Tibial nerve (tissue), 4 donors: ENCODE results near the gene GRID1. TPM values are rescaled to one million over a fixed set of nuclear protein-coding genes. Genes with fewer than 3 reads are reported as not detected.

Experiments
- DNase-seq, 2 donors: peaks; one replicate each; pipeline ENCODE4 v3.0.0-alpha.2; 2019; ENCODE audit warnings: low spot score in 2 of 2
- H3K27ac ChIP-seq, 4 donors: fragments of 200-600 bp; sonication (generic) in 3 of 4; one replicate each; pipeline ENCODE4 v1.5.1; 2017 to 2019; ENCODE audit warnings: mild to moderate bottlenecking in 1 of 4
- H3K27me3 ChIP-seq, 2 donors: fragments of 200-600 bp; sonication (generic) in 1 of 2; one replicate each; pipeline versions ENCODE4 v1.5.1 to v1.6.0; 2017 to 2019
- H3K36me3 ChIP-seq, 3 donors: fragments of 200-600 bp; sonication (generic); one replicate each; pipeline ENCODE4 v1.5.1; 2018 to 2019
- H3K4me1 ChIP-seq, 4 donors: fragments of 200-600 bp; sonication (generic) in 3 of 4; one replicate each; pipeline ENCODE4 v1.5.1; 2017 to 2019
- H3K4me3 ChIP-seq, 4 donors: fragments of 200-600 bp; sonication (generic) in 3 of 4; one replicate each; pipeline ENCODE4 v1.5.1; 2017 to 2019; ENCODE audit warnings: mild to moderate bottlenecking in 1 of 4, moderate library complexity in 1 of 4
- H3K9me3 ChIP-seq, 4 donors: fragments of 200-600 bp; sonication (generic) in 3 of 4; one replicate each; pipeline ENCODE4 v1.5.1; 2017 to 2019
- EP300 ChIP-seq, 2 donors: sonication (generic); formaldehyde crosslinking; IDR thresholded peaks; one replicate each; pipeline ENCODE4 v1.6.1; 2017; ENCODE audit warnings: antibody characterized with exemption in 2 of 2, mild to moderate bottlenecking in 1 of 2
- POLR2A ChIP-seq, 2 donors: fragments of 450-650 bp; IDR thresholded peaks; one replicate each; pipeline ENCODE4 v1.6.1; 2017; ENCODE audit warnings: antibody characterized with exemption in 2 of 2, mild to moderate bottlenecking in 2 of 2, moderate library complexity in 2 of 2
- WGBS, 2 donors: methylation state at CpG; one replicate each; pipeline ENCODE4 v1.1.5; 2018; 5-methylcytosine and 5-hydroxymethylcytosine counted together
- total RNA-seq, 4 donors: library from RNA; depleted of rRNA; stranded (reverse); fragments of >200 nt; gene quantifications; one replicate each; pipeline ENCODE4 v1.1.0, GENCODE V29; 2016
- TF ChIP-seq, protein P1 (sequence below), 5 experiments: fragments of 200-600 bp in 3 of 5; fragments of 450-650 bp in 2 of 5; sonication (generic) in 3 of 5; IDR thresholded peaks; one replicate each; pipeline ENCODE4 v1.5.1; 2016 to 2019; ENCODE audit warnings: antibody characterized with exemption in 5 of 5, mild to moderate bottlenecking in 3 of 5, moderate library complexity in 2 of 5

Gene GRID1
- total RNA-seq, 4 donors from 2014 or later, result 7.7 to 16.3 (median 10.5) TPM

DNA sequence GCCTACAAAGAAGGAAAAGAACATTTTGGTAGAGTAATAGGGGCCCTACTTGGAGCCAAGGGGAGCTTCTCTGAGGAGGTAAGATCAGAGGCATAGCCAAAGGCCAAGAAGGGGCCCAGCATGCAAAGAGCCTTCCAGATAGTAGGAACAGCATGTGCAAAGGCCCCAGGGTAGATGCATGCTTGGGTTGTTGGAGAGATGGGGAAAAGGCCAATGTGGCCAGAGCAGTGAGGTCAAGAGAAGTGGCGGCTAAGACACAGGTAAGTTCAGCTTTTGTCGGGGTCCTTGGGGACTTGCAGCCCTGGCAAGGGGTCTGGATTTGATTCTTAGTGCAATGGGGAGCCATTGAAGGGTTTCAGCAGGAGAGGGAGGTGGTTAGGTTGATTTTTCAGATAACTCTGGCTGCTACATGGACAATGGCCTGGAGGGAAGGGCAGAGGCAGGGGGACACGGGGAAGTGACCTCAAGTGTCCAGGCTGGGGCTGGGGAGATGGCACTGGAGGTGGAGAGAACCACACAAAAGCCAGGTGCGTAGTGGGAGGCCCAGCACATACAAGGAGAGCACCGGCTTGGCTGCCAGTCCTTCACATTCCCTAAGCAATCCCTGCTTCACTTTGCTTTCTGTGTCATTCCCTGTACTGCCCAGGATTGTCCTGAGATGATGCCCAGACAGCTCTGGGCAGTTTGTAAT, 16.5 kb downstream of the GRID1 start:
- TF ChIP-seq POLR2A (IDR thresholded peaks at IDR 0.05) (no peak), EP300 (IDR thresholded peaks at IDR 0.05) (no peak)
- TF ChIP-seq, protein P1, sequence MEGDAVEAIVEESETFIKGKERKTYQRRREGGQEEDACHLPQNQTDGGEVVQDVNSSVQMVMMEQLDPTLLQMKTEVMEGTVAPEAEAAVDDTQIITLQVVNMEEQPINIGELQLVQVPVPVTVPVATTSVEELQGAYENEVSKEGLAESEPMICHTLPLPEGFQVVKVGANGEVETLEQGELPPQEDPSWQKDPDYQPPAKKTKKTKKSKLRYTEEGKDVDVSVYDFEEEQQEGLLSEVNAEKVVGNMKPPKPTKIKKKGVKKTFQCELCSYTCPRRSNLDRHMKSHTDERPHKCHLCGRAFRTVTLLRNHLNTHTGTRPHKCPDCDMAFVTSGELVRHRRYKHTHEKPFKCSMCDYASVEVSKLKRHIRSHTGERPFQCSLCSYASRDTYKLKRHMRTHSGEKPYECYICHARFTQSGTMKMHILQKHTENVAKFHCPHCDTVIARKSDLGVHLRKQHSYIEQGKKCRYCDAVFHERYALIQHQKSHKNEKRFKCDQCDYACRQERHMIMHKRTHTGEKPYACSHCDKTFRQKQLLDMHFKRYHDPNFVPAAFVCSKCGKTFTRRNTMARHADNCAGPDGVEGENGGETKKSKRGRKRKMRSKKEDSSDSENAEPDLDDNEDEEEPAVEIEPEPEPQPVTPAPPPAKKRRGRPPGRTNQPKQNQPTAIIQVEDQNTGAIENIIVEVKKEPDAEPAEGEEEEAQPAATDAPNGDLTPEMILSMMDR (IDR thresholded peaks at IDR 0.05), result no peak
- DNase-seq, result no peak
- WGBS, 2 donors, result 79 to 84% methylated on average over 5 of the region's 5 CpGs
- H3K9me3 ChIP-seq, result peaks cover 0 to 9% (median 0%) of the 10 kb centered on the region in 4 donors
- peaks cover 0 to 8% (median 0%) of the 10 kb centered on the region in 4 donors for H3K4me1 ChIP-seq
- H3K4me3 ChIP-seq, result no peak overlapping the region
- no peaks in the 10 kb centered on the region for H3K27me3 ChIP-seq
- no peaks in the 10 kb centered on the region for H3K36me3 ChIP-seq
- no peak overlapping the region for H3K27ac ChIP-seq

DNA sequence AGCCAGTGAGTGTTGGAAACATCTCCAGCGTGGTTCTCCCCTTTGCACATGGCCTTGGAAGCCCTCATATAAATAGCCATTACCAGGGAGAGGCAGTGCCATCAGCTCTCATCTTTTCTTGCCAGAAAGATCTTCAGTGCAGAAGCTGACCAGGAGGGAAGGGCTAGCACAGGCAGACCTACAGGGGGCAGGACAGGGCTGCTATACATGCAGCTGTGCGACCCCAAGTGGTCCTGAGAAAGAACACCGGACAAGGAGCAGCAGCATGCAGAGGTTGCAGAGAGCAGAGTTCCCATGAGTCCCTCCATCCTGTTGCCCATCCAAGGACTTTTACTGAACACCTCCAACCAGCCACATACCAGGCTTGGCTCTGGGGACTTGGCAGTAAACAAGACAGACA, 17.1 kb downstream of the GRID1 start:
- Histone ChIP-seq H3K9me3 (peaks cover 0 to 9% (median 0%) of the 10 kb centered on the region in 4 donors), H3K4me1 (peaks cover 0 to 2% (median 0%) of the 10 kb centered on the region in 4 donors), H3K27ac (no peak overlapping the region), H3K27me3 (no peaks in the 10 kb centered on the region), H3K4me3 (no peak overlapping the region), H3K36me3 (no peaks in the 10 kb centered on the region)
- no peak for DNase-seq
- WGBS, 2 donors, result 35 to 38% methylated on average over 3 of the region's 3 CpGs
- TF ChIP-seq POLR2A (IDR thresholded peaks at IDR 0.05), result no peak
- no peak for TF ChIP-seq EP300 (IDR thresholded peaks at IDR 0.05)
- TF ChIP-seq, protein P1 (IDR thresholded peaks at IDR 0.05), result no peak

DNA sequence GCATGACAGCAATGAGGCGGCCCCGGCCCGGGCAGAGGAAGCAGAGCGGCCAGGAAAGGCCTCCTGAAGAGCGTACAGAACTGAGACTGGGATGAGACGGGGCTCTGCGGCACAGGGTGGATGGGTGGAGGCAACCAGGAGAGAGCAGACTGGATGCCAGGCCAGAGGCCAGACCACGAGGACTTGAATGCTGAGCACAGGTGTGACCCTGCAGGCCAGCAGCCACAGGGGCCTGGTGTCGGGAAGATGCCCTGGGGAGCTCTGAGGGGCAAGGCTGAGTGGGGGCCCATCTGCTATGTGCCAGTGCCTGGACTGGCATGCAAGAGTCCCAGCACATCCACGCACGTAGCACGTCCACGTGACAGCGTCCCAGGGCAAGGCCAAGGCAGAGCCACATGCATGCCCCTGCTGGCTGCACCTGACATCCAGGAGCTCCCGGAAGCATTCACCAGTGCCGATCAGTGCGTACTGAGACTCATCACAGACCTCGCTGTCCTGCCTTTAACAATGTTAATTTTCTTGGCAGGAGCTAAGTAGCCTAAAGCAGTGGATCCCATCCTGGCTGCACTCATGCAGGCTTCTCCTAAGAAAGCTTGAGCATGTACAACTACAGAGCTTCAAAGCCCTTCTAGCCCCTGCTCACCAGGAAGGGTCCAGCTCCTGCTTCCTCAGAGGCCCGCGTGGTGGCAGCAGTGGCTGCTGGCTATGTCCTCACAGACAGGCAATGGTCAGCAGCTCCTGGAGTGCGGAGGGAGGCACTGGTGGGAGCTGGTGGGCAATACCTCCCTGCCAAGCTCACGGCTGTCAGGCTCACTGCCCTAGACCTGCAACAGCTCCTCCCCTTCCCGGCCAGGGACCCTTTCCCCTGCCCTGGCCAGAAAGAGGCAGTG, 18.0 kb downstream of the GRID1 start:
- no peak for DNase-seq

DNA sequence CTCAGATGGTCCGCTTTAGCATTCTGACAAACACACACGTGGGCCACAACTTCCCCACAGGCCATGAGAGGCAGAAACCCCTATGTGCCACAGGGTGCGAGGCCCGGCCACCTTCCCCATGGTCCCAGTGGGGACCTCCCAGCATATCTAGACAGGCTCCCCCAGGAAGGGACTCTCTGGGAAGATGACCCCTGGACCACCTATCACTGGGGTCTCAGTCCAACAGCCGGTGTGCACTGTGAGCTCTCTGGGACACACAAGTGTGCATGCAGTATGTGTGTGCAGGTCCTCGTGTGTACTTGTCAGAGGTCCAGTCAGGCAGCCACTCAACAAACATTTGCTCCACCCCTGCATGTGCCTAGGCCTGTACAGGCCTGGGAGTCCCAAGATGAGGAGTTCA, 18.7 kb downstream of the GRID1 start:
- Histone ChIP-seq H3K4me1 (no peaks in the 10 kb centered on the region), H3K36me3 (no peaks in the 10 kb centered on the region), H3K9me3 (peaks cover 0 to 8% (median 0%) of the 10 kb centered on the region in 4 donors), H3K27ac (no peak overlapping the region), H3K4me3 (no peak overlapping the region), H3K27me3 (no peaks in the 10 kb centered on the region)
- 91 to 92% methylated on average over 6 of the region's 6 CpGs for WGBS, 2 donors
- no peak for DNase-seq
- TF ChIP-seq, protein P1 (IDR thresholded peaks at IDR 0.05), result no peak
- no peak for TF ChIP-seq EP300 (IDR thresholded peaks at IDR 0.05)
- TF ChIP-seq POLR2A (IDR thresholded peaks at IDR 0.05), result no peak

More for the DNA sequence above, 18.0 kb downstream of the GRID1 start:
- Histone ChIP-seq H3K9me3 (peaks cover 0 to 9% (median 0%) of the 10 kb centered on the region in 4 donors), H3K27me3 (no peaks in the 10 kb centered on the region), H3K27ac (no peak overlapping the region), H3K36me3 (no peaks in the 10 kb centered on the region), H3K4me3 (no peak overlapping the region), H3K4me1 (no peaks in the 10 kb centered on the region)
- no peak for TF ChIP-seq POLR2A (IDR thresholded peaks at IDR 0.05)
- 85 to 86% methylated on average over 16 to 21 of the region's 23 CpGs for WGBS, 2 donors

DNA sequence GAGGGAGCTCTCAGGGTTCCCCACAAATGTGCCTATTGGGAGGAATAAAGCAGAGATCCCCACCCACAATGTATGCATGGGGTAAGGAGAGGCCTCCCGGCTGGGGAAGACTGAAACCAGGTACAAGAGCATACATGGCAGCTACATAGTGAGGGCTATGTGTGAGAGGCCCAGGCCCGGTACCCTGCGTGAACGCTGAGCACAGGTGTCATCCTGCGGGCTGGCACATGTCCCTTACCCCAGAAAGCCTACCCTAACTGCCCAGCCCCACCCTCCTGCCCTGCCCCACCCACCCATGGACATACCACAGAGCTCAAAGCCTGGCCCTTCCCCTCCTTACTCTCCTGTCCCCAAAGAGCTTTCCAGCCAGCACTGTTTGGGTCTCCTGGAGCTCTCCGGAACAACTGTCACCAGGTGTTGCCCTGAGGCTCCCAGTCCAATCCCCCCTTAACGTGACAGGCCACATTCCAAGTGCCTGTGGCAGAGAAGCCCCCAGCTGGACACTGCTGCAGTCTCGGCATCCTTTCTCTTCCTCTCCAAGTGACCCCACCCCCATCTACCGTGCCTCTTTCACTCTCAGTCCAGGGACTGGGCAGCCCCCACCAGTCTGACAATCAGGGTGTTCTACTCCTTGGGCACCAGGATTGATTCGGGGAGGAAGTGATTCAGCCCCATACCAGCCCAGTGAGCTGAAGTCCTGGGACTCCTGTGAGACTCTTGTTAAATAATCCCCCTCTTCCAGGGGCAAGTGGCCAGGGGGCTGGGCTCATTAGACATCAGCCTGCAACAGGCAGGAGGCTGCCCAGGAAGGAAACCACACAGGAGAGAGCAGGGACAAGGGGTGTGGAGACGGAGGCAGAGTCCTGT, 19.6 kb downstream of the GRID1 start:
- no peak overlapping the region for H3K4me3 ChIP-seq
- TF ChIP-seq POLR2A (IDR thresholded peaks at IDR 0.05), result no peak
- no peak for TF ChIP-seq EP300 (IDR thresholded peaks at IDR 0.05)
- TF ChIP-seq, protein P1 (IDR thresholded peaks at IDR 0.05), result no peak
- no peaks in the 10 kb centered on the region for H3K27me3 ChIP-seq
- no peaks in the 10 kb centered on the region for H3K9me3 ChIP-seq
- H3K4me1 ChIP-seq, result peaks cover 0 to 3% (median 0%) of the 10 kb centered on the region in 4 donors
- DNase-seq, result no peak
- H3K27ac ChIP-seq, result no peak overlapping the region
- 59 to 65% methylated on average over 10 to 11 of the region's 11 CpGs for WGBS, 2 donors
- no peaks in the 10 kb centered on the region for H3K36me3 ChIP-seq
